A172 (cell line): ENCODE data around the gene ARHGEF28. TPM values are rescaled to one million over a fixed set of nuclear protein-coding genes. Genes with fewer than 3 reads are reported as not detected.

Experiments used
- DNase-seq: peaks from one replicate; pipeline ENCODE4 v3.0.0-alpha.2; 2015; ENCODE audit warnings: low spot score
- total RNA-seq: library from RNA; depleted of rRNA; stranded (reverse); fragments of >200 nt; shearing (Covaris generic); gene quantifications from 2 replicates; pipeline ENCODE4 v1.2.3, GENCODE V29; 2014

Gene ARHGEF28
- total RNA-seq, 1 experiment from 2014 or later = 15.9 TPM

DNA sequence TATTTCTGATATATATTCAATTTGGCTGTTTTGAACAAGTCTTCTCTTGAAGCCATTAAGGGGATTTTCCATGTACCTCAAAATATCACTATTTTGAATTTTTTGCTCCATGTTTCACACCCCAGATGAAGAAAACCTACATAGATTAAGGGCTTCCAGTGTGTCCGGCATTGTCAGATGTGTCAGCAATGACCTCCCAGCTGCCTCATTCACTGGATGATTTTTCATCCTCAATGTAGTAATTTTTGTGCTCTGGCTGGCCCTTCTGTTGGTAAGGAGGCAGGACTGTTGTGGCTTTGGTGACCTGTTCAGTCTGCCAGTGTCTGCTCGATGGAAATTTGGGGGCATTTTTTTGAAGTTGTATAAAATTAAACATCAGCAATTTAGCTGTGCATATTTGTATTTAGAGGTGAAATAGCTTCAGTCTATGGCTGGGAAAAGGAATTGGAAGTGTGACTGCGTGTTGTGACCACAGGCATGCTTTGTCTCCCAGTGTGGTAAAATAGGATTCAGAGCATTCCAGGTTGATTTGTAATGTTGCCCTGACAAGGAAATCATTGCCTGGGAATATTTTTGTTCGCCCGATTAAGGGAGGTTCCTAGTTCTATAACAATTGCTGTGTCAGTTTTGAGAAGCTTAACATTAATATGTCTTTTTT, 312.4 kb downstream of the ARHGEF28 start:
- peak; percentile 97 for DNase-seq

GRCh38 chr5:73938938-73939320, 312.9 kb downstream of the ARHGEF28 start:
- DNase-seq = no peak

- DNase-seq = no peak
Measured at GRCh38 chr5:73939557-73939956, 313.6 kb downstream of the ARHGEF28 start.

DNA sequence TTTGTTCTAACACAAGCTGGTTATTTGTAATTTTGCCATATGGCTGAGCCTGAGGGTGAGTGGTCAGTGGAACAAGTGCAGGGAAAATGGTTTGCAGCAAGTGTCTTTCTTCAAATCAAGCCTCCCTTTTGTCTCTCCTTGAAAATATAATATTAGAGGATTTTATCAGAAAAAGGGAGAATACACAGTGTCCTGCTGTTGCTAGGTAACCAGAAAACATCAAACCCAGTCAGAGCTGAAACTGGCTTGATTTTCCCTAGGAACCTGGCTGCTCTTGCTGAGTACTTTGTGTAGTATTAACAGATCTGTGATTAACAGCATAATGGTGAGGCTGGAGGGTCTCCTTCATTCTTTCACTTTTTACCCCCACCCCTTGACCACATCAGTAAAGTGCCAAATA, 314.0 kb downstream of the ARHGEF28 start:
- DNase-seq = no peak

DNA sequence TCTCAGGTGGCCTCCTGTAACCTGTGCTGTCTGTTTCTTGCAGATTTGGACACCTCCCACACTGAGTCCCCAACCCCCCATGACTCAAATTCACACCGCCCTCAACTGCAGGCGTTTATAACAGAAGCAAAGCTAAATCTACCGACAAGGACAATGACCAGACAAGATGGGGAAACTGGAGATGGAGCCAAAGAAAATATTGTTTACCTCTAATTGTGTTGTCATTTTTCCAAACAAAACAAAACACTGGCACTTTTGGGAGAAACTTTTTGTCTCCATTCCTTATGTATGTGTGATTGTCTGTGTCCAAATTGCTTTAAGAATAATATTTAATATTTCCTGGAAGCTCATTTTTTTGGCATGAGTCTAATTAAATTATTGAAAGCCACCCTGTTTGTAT, 314.8 kb downstream of the ARHGEF28 start:
- DNase-seq = no peak

GRCh38 chr5:73942783-73943182, 316.8 kb downstream of the ARHGEF28 start:
- no peak for DNase-seq

- no peak for DNase-seq
Measured at GRCh38 chr5:73943397-73943796, 317.4 kb downstream of the ARHGEF28 start.

GRCh38 chr5:73944581-73944980, 318.6 kb downstream of the ARHGEF28 start:
- no peak for DNase-seq

DNA sequence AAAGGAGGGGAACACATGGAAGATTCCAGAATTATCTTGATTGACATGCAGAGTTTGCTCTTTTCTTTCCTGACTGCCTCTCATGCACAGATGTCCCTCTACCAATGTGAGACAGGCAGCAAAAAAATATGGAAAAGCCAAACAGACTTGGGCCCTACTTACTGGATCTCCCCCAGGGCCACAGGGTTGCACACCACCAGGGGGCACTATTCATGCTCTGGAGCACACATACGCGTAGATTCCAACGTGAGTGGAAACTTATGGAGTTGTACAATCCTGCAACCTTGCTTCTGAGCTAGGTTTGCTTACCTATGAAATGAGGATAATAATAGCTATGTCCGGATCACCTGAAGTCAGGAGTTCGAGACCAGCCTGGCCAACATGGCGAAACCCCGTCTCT, 319.5 kb downstream of the ARHGEF28 start:
- no peak for DNase-seq

GRCh38 chr5:73946278-73946677, 320.3 kb downstream of the ARHGEF28 start:
- no peak for DNase-seq

DNA sequence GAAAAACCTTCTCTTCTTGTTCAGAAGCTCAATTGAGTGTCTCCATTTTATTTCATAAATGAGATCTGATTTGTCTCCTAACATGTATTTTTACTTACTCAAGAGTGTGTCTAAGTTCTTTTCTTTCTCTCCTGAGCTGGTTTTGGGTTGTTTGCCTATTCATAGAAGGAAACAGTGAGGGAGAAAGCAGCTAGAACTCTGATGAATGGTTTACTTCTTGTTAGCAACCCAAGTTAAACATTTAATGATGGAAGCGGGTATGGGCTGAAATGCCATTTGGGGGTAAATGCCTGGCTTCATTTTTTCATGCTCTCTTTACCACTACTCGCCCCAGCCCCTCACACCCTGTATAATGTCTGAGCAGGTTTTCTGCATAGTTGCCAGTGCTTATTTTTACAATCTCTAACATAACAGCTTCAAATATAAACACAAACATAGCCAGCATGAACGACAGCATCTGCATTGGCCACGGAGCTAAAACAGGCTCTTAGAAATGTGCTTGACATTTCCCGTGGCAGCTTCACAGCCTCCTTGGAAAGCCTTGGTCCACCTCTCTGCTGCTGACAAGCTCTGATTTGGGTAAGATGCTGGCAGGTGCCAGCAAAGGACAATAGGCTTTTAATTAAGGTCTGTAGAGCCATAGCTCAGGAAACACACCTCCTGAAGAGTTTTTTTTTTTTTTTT, 321.1 kb downstream of the ARHGEF28 start:
- DNase-seq = no peak

GRCh38 chr5:73947906-73948640, 322.1 kb downstream of the ARHGEF28 start:
- DNase-seq = no peak

- no peak for DNase-seq
Measured at GRCh38 chr5:73948720-73949119, 322.7 kb downstream of the ARHGEF28 start.

- DNase-seq = no peak
Measured at GRCh38 chr5:73950441-73950873, 324.5 kb downstream of the ARHGEF28 start.

GRCh38 chr5:73950912-73951430, 325.0 kb downstream of the ARHGEF28 start:
- no peak for DNase-seq

- DNase-seq = no peak
Measured at GRCh38 chr5:73952872-73953271, 326.9 kb downstream of the ARHGEF28 start.

DNA sequence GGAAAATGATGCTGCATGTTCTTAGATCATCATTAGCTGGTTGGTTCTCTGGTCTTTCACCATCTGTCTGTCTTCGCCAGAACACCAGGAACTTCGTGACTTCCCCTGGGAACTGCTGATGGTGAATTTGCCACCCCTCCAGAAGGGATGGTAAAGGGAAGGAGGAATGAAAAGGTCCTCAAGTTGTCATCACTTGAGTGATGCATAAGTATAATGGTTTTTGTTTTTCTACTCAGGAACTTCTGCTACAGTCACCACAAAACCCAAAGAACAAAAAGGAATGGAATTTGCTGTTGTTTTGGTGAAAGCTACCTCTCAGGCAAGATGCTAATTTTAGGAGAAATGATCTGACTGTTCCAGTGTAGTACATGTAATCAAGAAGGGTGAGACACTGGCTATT, 328.4 kb downstream of the ARHGEF28 start:
- no peak for DNase-seq

- no peak for DNase-seq
Measured at GRCh38 chr5:73955271-73955846, 329.4 kb downstream of the ARHGEF28 start.

GRCh38 chr5:73957397-73958001, 331.5 kb downstream of the ARHGEF28 start:
- no peak for DNase-seq

DNA sequence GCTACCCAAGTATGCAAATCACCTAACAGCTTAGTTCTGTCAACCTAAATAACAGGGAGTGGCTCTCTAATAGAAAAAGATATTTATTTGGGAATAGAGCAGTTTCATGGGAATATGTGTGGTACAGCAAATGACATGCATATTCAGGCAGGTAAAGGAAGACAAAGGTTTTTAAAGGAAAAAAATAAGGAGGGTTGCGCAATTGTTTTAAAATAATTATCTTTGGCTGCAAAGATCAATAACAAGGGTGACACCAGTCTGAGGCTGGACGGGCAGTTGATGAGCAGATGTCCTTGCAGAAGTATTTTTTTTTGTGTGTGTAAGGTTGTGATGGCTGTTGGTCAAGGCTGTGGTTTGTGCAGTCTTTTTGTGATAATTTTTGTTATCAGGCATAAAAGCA, 332.0 kb downstream of the ARHGEF28 start:
- no peak for DNase-seq

- DNase-seq = no peak
Measured at GRCh38 chr5:73960023-73960422, 334.0 kb downstream of the ARHGEF28 start.

- DNase-seq = no peak
Measured at GRCh38 chr5:73960426-73960825, 334.4 kb downstream of the ARHGEF28 start.
